ENCODE results near the gene C10orf90. TPM values are rescaled to one million over a fixed set of nuclear protein-coding genes. Genes with fewer than 3 reads are reported as not detected.

Gene C10orf90
- total and polyA plus RNA-seq, 7 donors = 0.01 to 0.39 (median 0.07) TPM; not detected in 4

DNA sequence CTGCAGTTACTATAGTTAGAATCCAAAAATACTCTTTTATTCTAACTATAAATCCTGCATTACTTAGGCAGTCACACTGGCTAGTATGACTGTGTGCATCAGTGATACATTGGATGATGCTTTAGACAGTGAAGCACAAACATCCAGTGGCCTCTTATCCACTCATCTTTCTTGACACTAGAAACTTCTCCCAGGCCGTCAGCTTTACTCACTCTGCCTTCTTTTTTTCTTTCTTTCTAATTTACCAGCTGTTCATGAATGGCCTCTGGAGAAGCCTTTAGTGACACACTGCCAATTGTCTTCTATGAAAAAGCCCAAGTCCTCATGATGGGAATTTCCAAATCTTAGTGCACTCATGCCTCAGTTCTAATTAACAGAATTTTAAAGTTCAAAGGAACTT is 26.2 kb upstream of the C10orf90 start:
- H3K4me1 ChIP-seq = no peaks in the 10 kb centered on the region
- H3K27ac ChIP-seq = no peak overlapping the region
- H3K9me3 ChIP-seq = no peaks in the 10 kb centered on the region
- intact Hi-C loops (cut with DNase I) = no loop called here
- H3K27me3 ChIP-seq (ENCODE audit: insufficient read depth in 3 of 3, low read length in 2 of 3) = no peaks in the 10 kb centered on the region
- H3K4me3 ChIP-seq = no peak overlapping the region
- WGBS, 3 donors = 14 to 26% (median 18%) methylated on average over 1 of the region's 1 CpG
- ATAC-seq (no peak), DNase-seq (no peak)
- TF ChIP-seq, protein P1, sequence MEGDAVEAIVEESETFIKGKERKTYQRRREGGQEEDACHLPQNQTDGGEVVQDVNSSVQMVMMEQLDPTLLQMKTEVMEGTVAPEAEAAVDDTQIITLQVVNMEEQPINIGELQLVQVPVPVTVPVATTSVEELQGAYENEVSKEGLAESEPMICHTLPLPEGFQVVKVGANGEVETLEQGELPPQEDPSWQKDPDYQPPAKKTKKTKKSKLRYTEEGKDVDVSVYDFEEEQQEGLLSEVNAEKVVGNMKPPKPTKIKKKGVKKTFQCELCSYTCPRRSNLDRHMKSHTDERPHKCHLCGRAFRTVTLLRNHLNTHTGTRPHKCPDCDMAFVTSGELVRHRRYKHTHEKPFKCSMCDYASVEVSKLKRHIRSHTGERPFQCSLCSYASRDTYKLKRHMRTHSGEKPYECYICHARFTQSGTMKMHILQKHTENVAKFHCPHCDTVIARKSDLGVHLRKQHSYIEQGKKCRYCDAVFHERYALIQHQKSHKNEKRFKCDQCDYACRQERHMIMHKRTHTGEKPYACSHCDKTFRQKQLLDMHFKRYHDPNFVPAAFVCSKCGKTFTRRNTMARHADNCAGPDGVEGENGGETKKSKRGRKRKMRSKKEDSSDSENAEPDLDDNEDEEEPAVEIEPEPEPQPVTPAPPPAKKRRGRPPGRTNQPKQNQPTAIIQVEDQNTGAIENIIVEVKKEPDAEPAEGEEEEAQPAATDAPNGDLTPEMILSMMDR (IDR thresholded peaks at IDR 0.05) = no peak
- no peaks in the 10 kb centered on the region for H3K36me3 ChIP-seq (ENCODE audit: insufficient read depth in 1 of 2, low read depth in 1 of 2)

DNA sequence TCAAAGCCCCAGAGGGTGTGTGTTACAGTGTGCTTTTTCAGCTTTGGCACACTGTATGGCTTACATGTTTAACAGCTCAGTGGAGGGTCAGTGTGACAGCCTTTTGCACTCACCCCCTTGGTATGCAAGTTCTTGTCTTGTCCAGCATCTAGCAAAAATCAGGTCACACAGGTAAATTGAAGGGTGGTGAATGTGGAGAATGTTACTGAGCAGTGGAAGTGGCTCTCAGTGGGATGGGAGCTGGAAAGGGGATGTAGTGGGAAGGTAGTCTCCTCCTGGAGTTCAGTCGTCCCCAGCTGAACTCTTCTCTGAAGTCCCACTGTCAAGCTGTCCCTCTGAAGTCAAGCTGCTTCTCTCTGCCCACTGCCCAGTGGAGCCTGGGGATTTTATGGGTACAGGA is 21.0 kb upstream of the C10orf90 start:
- intact Hi-C loops (cut with DNase I) = no loop called here
- Histone ChIP-seq H3K27ac (no peak overlapping the region), H3K27me3 (ENCODE audit: insufficient read depth in 3 of 3, low read length in 2 of 3) (no peaks in the 10 kb centered on the region), H3K4me3 (no peak overlapping the region), H3K36me3 (ENCODE audit: insufficient read depth in 1 of 2, low read depth in 1 of 2) (no peaks in the 10 kb centered on the region), H3K4me1 (no peaks in the 10 kb centered on the region), H3K9me3 (no peaks in the 10 kb centered on the region)
- TF ChIP-seq, protein P1 (IDR thresholded peaks at IDR 0.05) = no peak
- WGBS, 3 donors = 50 to 79% (median 76%) methylated on average over 1 of the region's 1 CpG
- DNase-seq (no peak), ATAC-seq (no peak)

DNA sequence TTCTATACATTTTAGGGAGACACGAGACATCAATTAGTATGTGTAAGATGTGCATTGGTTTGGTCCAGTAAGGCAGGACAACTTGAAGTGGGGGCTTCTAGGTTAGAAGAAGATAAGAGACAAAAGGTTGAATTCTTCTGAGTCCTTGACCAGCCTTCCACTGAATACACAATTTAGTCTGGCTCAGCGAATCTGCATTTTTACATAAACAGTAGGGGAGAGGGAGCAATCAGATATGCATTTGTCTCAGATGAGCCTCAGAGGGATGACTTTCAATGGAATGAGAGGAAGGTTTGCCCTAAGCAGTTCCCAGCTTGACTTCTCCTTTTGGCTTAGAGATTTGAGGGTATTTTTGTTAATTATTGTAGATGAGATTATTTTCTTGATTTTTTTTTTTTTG is 20.0 kb upstream of the C10orf90 start:
- intact Hi-C loops (cut with DNase I) = no loop called here
- TF ChIP-seq, protein P1 (IDR thresholded peaks at IDR 0.05) = no peak
- no peak for DNase-seq
- WGBS, 3 donors = 62 to 72% (median 63%) methylated on average over 2 of the region's 2 CpGs
- Histone ChIP-seq H3K36me3 (ENCODE audit: insufficient read depth in 1 of 2, low read depth in 1 of 2) (no peaks in the 10 kb centered on the region), H3K4me3 (no peak overlapping the region), H3K27ac (no peak overlapping the region), H3K4me1 (no peaks in the 10 kb centered on the region), H3K27me3 (ENCODE audit: insufficient read depth in 3 of 3, low read length in 2 of 3) (no peaks in the 10 kb centered on the region), H3K9me3 (no peaks in the 10 kb centered on the region)
- no peak for ATAC-seq

DNA sequence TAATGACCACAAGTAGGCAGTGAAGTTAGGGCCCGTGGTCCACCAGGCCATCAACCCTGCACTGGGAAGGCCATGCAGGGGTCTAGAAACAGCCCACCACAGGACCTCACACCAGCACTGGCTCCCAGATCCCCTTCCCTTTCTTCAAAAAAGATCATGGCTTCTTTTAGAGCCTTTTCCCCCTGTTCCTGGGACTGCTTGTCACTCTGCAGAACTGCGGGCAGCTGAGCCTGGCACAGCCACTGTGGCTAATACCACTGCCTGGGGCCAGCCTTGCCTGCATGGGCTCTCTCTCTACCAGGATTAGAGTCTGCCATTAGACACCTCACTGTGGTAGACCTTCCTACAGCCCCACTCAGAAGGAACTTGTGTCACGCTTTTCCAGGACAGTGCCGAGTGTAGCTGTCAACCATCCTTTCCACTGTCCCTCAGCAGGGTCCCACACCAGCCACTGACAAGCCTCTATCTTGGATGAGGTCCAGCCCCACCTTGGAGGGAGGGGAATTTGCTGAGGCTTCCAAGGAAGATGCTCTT is 19.0 kb upstream of the C10orf90 start:
- WGBS, 3 donors = 87 to 96% (median 91%) methylated on average over 4 of the region's 4 CpGs
- intact Hi-C loops (cut with DNase I) = no loop called here
- no peaks in the 10 kb centered on the region for H3K9me3 ChIP-seq

More for the DNA sequence above, 19.0 kb upstream of the C10orf90 start:
- DNase-seq (no peak), ATAC-seq (no peak)
- H3K27me3 ChIP-seq (ENCODE audit: insufficient read depth in 3 of 3, low read length in 2 of 3) = no peaks in the 10 kb centered on the region
- no peaks in the 10 kb centered on the region for H3K4me1 ChIP-seq
- H3K36me3 ChIP-seq (ENCODE audit: insufficient read depth in 1 of 2, low read depth in 1 of 2) = no peaks in the 10 kb centered on the region
- H3K27ac ChIP-seq = no peak overlapping the region
- TF ChIP-seq, protein P1 (IDR thresholded peaks at IDR 0.05) = no peak
- H3K4me3 ChIP-seq = no peak overlapping the region

Measured in psoas muscle (tissue), 8 donors.